CD4-positive, alpha-beta T cell treated with Interleukin-6 at 100 ng/mL for 8 hours (primary cell): ENCODE measurements around the gene NONO.
"Not testable (repeated sequence)": the region's sequence is repeated elsewhere in the genome, so short reads cannot be mapped to it uniquely, and the experiment has no call there.

Experiments used
- DNase-seq: peaks from one replicate; pipeline ENCODE4 v3.0.0-alpha.2; 2020; ENCODE audit warnings: mixed read lengths, low spot score

Gene NONO, protein sequence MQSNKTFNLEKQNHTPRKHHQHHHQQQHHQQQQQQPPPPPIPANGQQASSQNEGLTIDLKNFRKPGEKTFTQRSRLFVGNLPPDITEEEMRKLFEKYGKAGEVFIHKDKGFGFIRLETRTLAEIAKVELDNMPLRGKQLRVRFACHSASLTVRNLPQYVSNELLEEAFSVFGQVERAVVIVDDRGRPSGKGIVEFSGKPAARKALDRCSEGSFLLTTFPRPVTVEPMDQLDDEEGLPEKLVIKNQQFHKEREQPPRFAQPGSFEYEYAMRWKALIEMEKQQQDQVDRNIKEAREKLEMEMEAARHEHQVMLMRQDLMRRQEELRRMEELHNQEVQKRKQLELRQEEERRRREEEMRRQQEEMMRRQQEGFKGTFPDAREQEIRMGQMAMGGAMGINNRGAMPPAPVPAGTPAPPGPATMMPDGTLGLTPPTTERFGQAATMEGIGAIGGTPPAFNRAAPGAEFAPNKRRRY

GRCh38 chrX:71283403-71284143 is at the start of gene NONO:
Gene NONO, plus strand, starts transcription at chrX:71283635. Its CDS starts 7,003 bp downstream, at chrX:71290638.
- peak; percentile 93 for DNase-seq

GRCh38 chrX:71235482-71235881 is 48.0 kb upstream of the NONO start:
- DNase-seq: no peak

GRCh38 chrX:71236836-71237235 is 46.6 kb upstream of the NONO start:
- no peak for DNase-seq

DNA sequence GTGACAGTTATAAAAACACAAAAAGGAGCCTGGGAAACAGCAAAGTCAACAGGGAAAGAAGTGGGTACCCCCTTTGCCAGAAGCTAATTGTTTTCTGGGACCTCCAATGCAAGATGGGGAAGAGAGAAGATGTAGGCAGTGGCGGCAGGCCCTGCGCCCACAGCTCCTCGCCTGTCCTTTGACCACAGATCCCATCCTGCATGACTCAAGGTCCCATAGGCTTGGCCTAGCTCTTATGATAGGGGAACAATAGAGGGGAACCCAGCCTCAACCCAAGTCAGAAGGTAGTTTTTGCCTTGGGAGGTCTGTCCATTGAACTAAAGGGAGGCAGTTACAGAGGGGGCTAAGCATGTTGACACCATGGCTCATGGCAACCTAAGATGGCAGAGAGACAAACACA is 43.7 kb upstream of the NONO start:
- no peak for DNase-seq

DNA sequence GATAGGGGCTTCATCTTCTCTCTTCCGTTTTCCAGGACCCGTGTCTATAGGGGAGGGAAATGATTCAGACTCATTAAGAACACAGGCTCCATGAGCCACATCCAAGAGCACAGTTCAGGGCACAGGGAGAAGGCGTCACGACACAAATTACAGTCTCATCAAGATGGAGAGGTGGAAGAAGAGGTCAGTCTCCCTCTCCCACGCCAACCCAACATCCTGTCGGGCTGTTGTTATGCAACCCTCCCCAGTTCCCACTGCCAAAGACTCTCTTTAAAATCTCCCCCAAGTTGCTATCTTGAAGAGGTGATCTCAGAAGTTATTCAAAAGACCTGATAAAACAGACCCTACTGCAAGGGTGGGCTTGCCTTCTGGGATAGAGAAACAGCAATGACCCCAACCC is 42.1 kb upstream of the NONO start:
- DNase-seq: no peak

DNA sequence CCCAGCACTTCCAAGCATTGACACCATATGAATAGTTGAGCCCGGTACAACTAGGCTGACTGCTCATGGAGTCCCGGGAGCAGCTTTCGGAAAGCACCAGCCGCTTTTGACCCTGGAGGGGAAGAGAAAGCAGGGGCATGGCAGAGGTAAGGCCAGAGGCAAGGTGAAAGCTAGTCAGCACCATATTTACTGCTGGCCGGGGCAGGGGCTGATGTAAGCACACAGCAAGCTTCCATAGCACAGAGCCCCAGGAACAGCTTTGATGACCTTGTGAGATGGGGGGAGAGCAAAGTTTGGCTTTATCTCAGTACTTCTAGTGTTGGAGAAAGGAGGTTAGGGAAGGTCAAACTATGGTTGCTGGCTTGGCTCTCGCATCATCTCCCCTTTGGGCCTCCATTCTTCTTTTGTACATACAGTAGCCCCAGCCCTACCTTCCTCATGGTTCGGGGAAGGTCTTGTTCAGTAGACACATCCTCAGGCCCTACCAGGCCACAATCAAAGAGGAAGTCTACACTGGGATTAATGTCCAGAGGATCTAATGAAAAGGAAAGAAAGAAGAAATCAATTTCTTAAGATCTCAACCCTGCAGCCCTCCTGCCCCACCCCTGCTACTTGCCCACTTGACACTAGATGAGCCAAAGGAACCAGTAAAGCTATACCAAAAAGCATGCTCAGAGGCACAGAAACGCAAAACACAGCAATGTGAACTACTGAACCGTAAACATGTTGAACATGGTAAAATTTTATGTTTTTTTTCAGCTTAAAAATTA is 38.9 kb upstream of the NONO start:
- no peak for DNase-seq

GRCh38 chrX:71245159-71245558 is 38.3 kb upstream of the NONO start:
- no peak for DNase-seq

GRCh38 chrX:71250841-71251240 is 32.6 kb upstream of the NONO start:
- DNase-seq: no peak

GRCh38 chrX:71251466-71251973 is 31.9 kb upstream of the NONO start:
- no peak for DNase-seq

- no peak for DNase-seq
Observed at GRCh38 chrX:71252221-71252620, 31.2 kb upstream of the NONO start.

GRCh38 chrX:71253253-71254091 is 30.0 kb upstream of the NONO start:
- peak; percentile 22 for DNase-seq

DNA sequence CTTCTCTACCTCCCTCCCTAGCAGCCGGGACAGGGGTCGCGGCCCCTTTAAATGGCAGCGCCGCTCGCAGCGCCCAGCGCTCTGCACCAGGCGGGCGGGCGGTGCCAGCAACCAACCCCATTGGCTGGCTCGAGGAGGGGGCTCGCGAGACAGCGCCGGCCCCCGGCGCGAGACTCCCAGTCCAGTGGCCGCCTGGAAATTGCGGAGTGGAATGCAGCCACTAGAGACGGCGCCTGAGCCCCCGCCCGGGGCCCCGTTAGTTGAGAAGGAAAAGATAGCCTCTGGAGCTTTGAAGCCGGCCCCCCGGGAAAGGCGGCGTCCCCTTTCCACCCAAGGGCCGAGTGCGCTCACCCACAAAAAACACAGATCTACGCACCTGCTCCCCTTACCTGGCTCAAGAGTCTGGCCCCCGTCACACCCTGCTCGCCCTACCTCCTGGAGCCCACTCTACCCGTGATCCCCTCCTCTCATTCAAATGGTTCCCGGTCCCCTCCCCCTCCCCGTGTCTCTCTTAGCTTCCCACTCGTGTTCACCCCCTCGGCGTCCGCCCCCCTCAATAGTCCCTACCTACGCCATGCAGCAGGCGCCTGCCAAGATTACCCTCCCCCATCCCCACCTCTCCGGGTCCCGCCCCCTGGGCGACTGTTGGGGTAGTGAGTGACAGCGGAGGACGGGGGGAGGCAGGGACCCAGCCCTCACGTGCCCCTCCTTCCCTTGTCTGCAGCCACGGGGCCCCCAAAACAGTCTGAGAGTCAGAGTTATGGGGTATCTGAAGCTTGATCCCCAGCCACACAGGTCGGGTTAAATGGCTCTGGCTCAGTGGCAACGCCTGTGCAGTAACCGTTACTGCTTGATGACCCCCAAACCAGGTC is 29.1 kb upstream of the NONO start, which contains the start of gene ZMYM3:
ZMYM3 (minus strand) TSS at position 49 of the 872 bp plus-strand sequence. CDS start 885 bp downstream, outside the sequence.
- peak; percentile 76 for DNase-seq

- no peak for DNase-seq
Observed at GRCh38 chrX:71256051-71256450, 27.4 kb upstream of the NONO start.

- no peak for DNase-seq
Observed at GRCh38 chrX:71256856-71257255, 26.6 kb upstream of the NONO start.

DNA sequence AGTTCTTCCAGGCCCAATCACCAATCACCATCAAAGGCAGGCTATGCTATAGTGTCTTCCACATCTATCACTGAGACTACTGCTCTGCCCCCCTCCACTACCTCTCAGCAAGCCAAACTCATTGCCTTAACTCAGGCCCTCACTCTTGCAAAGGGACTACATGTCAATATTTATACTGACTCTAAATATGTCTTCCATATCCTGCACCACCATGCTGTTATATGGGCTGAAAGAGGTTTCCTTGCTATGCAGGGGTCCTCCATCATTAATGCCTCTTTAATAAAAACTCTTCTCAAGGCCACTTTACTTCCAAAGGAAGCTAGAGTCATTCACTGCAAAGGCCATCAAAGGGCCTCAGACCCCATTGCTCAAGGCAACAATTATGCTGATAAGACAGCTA is 14.8 kb upstream of the NONO start:
- DNase-seq: not testable (repeated sequence)

- DNase-seq: no peak
Observed at GRCh38 chrX:71269801-71270395, 13.5 kb upstream of the NONO start.

GRCh38 chrX:71272313-71272712 is 11.1 kb upstream of the NONO start:
- not testable (repeated sequence) for DNase-seq

DNA sequence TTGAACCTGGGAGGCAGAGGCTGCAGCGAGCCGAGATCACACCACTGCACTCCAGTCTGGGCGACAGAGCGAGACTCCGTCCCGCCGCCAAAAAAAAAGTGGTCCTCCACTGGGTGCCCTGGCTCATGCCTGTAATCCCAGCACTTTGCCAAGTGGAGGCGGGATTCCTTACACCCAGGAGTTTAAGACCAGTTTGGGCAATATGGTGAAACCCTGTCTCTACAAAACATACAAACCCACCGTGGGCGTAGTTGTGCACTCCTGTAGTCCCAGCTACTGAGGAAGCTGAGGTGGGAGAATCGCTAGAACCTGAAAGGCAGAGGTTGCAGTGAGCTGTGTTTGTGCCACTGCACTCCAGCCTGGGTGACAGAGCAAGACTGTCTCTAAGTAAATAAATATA is 2.1 kb upstream of the NONO start:
- DNase-seq: not testable (repeated sequence)

- DNase-seq: no peak
Observed at GRCh38 chrX:71282514-71283402, 677 bp upstream of the NONO start.
